Neural cell (in vitro differentiated cells): ENCODE results near the gene PLCXD3.

Source experiments
- EP300 ChIP-seq: fragments of 450-650 bp; conservative IDR thresholded peaks from 2 replicates; pipeline ENCODE4 v1.6.1; 2014; ENCODE audit warnings: antibody characterized with exemption, mild to moderate bottlenecking, moderate library complexity; ENCODE audit not compliant: poor library complexity, severe bottlenecking
- RAD21 ChIP-seq: fragments of 450-650 bp; conservative IDR thresholded peaks from 2 replicates; pipeline ENCODE4 v1.6.1; 2014; ENCODE audit warnings: antibody characterized with exemption, mild to moderate bottlenecking, moderate library complexity
- TAF1 ChIP-seq: IDR thresholded peaks from 2 replicates; pipeline ENCODE4 v1.6.1; 2012; ENCODE audit warnings: low read depth

- TF ChIP-seq RAD21 = no peak
- no peak for TF ChIP-seq EP300
- TF ChIP-seq TAF1 = no peak
Observed at GRCh38 chr5:41503310-41503709, 7.1 kb downstream of the PLCXD3 start.
